ENCODE measurements around the gene PCSK1N. TPM values are rescaled to one million over a fixed set of nuclear protein-coding genes. Genes with fewer than 3 reads are reported as not detected.
"Not testable (repeated sequence)": the region's sequence is repeated elsewhere in the genome, so short reads cannot be mapped to it uniquely, and the experiment has no call there.

The PCSK1N gene
- 1 to 10 TPM; 1.9 to 2.8 TPM for total RNA-seq

DNA sequence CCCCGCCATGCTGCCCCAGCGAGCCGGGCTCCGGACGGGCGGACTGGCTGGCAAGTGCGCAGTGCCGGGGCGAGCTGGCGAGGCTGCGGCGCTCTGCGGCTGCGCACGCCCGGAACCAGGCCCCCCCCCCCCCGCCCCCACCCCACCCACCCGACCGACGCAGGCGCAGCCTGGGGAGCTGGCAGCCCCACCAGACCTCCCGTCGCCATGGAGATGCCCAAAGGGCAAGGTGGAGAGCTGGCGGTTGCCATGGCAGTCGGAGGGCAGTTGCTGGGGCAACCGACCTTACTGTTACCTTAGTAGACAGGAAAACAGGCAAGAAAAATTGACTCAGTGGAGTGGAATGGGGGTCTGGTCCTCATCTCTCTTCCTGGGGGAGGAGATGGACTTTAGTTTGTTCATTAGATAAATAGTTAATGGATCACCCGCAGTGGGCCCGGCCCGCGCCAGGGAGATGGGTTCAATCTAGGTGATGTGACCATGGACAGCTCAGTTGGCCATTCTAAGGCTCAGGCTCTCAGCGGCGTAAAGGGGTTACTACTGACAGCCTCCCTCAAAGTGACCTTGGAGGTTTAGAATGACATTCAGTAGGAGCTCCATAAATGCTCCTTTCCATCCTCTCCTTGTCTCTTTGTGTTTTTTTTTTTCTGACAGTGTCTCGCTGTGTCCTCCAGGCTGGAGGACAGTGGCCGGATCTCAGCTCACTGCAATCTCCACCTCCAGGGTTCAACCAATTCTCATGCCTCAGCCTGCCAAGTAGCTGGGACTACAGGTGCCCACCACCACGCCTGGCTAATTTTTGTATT lies at the start of gene PCSK1N:
Gene PCSK1N, minus strand, starts transcription at position 87 of the 806 bp plus-strand sequence. Its CDS starts 78 bp downstream, at position 9.
- peak in 1 of 2 donors; percentile 26 for DNase-seq
- no peak within 1 kb of the TSS for H3K27ac Mint-ChIP-seq
- peaks cover 38% of the 10 kb centered on the region for H3K27me3 Mint-ChIP-seq (ENCODE audit: low read depth)
- H3K4me1 Mint-ChIP-seq (ENCODE audit: low read depth), result peaks cover 10% of the 10 kb centered on the region
- H3K9me3 Mint-ChIP-seq, result no peaks in the 10 kb centered on the region
- ATAC-seq (replicated peaks in 1 of 2), result peak; percentile 56 to 65
- no peaks in the 10 kb centered on the region for H3K36me3 Mint-ChIP-seq (ENCODE audit: insufficient read depth in 2 of 2)
- peak within 1 kb of the TSS; percentile 82 to 83 for H3K4me3 Mint-ChIP-seq

- H3K36me3 Mint-ChIP-seq (ENCODE audit: insufficient read depth in 2 of 2), result no peaks in the 10 kb centered on the region
- ATAC-seq (replicated peaks in 1 of 2), result no peak
- H3K4me3 Mint-ChIP-seq, result no peak overlapping the region
- no peaks in the 10 kb centered on the region for H3K4me1 Mint-ChIP-seq (ENCODE audit: low read depth)
- H3K9me3 Mint-ChIP-seq, result no peaks in the 10 kb centered on the region
- DNase-seq, result no peak
- peaks cover 11% of the 10 kb centered on the region for H3K27me3 Mint-ChIP-seq (ENCODE audit: low read depth)
- H3K27ac Mint-ChIP-seq, result no peak overlapping the region
Measured at GRCh38 chrX:48883729-48884128, 48.3 kb upstream of the PCSK1N start.

- H3K9me3 Mint-ChIP-seq; ATAC-seq (replicated peaks in 1 of 2); H3K4me1 Mint-ChIP-seq (ENCODE audit: low read depth); H3K27ac Mint-ChIP-seq; DNase-seq; H3K4me3 Mint-ChIP-seq; H3K36me3 Mint-ChIP-seq (ENCODE audit: insufficient read depth in 2 of 2): not testable (repeated sequence)
- peaks cover 37% of the 10 kb centered on the region for H3K27me3 Mint-ChIP-seq (ENCODE audit: low read depth)
Measured at GRCh38 chrX:48876944-48877343, 41.5 kb upstream of the PCSK1N start.

DNA sequence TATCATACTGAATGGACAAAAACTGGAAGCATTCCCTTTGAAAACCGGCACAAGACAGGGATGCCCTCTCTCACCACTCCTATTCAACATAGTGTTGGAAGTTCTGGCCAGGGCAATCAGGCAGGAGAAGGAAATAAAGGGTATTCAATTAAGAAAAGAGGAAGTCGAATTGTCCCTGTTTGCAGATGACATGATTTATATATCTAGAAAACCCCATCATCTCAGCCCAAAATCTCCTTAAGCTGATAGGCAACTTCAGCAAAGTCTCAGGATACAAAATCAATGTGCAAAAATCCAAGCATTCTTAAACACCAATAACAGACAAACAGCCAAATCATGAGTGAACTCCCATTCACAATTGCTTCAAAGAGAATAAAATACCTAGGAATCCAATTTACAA lies 36.6 kb upstream of the PCSK1N start:
- peaks cover 60% of the 10 kb centered on the region for H3K27me3 Mint-ChIP-seq (ENCODE audit: low read depth)
- not testable (repeated sequence) for H3K4me3 Mint-ChIP-seq; ATAC-seq (replicated peaks in 1 of 2); H3K27ac Mint-ChIP-seq; H3K36me3 Mint-ChIP-seq (ENCODE audit: insufficient read depth in 2 of 2); H3K9me3 Mint-ChIP-seq; H3K4me1 Mint-ChIP-seq (ENCODE audit: low read depth); DNase-seq

- H3K36me3 Mint-ChIP-seq (ENCODE audit: insufficient read depth in 2 of 2), result no peaks in the 10 kb centered on the region
- H3K27ac Mint-ChIP-seq, result no peak overlapping the region
- no peaks in the 10 kb centered on the region for H3K4me1 Mint-ChIP-seq (ENCODE audit: low read depth)
- H3K9me3 Mint-ChIP-seq, result no peaks in the 10 kb centered on the region
- H3K4me3 Mint-ChIP-seq, result no peak overlapping the region
- ATAC-seq (replicated peaks in 1 of 2), result no peak
- no peak for DNase-seq
- peaks cover 24% of the 10 kb centered on the region for H3K27me3 Mint-ChIP-seq (ENCODE audit: low read depth)
Measured at GRCh38 chrX:48864210-48864609, 28.8 kb upstream of the PCSK1N start.

- DNase-seq (no peak), ATAC-seq (replicated peaks in 1 of 2) (no peak)
- peaks cover 48% of the 10 kb centered on the region for H3K27me3 Mint-ChIP-seq (ENCODE audit: low read depth)
- no peak overlapping the region for H3K27ac Mint-ChIP-seq
- H3K36me3 Mint-ChIP-seq (ENCODE audit: insufficient read depth in 2 of 2), result no peaks in the 10 kb centered on the region
- no peaks in the 10 kb centered on the region for H3K9me3 Mint-ChIP-seq
- H3K4me1 Mint-ChIP-seq (ENCODE audit: low read depth), result no peaks in the 10 kb centered on the region
- no peak overlapping the region for H3K4me3 Mint-ChIP-seq
Measured at GRCh38 chrX:48854898-48855297, 19.5 kb upstream of the PCSK1N start.

GRCh38 chrX:48854121-48854804 lies 18.9 kb upstream of the PCSK1N start:
- not testable (repeated sequence) for H3K9me3 Mint-ChIP-seq; H3K36me3 Mint-ChIP-seq (ENCODE audit: insufficient read depth in 2 of 2); ATAC-seq (replicated peaks in 1 of 2); DNase-seq; H3K4me3 Mint-ChIP-seq; H3K27ac Mint-ChIP-seq; H3K4me1 Mint-ChIP-seq (ENCODE audit: low read depth)
- H3K27me3 Mint-ChIP-seq (ENCODE audit: low read depth), result peaks cover 55% of the 10 kb centered on the region

DNA sequence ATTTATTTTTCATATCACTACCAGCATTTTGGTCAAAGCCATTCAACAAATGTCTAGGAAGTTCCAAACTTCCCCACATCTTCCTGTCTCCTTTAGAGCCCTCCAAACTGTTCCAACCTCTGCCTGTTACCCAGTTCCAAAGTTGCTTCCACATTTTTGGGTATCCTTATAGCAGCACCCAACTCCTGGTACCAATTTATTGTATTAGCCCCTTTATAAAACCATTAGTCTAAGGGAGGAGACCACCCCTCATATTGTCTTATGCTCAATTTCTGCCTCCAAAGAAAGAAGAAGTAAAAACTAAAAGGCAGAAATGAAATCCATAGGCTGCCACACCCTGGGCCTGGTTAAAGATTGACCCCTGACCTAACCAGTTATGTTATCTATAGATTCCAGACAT lies 18.1 kb upstream of the PCSK1N start:
- DNase-seq; H3K4me3 Mint-ChIP-seq; H3K9me3 Mint-ChIP-seq; H3K4me1 Mint-ChIP-seq (ENCODE audit: low read depth); H3K27ac Mint-ChIP-seq; ATAC-seq (replicated peaks in 1 of 2); H3K36me3 Mint-ChIP-seq (ENCODE audit: insufficient read depth in 2 of 2): not testable (repeated sequence)
- peaks cover 61% of the 10 kb centered on the region for H3K27me3 Mint-ChIP-seq (ENCODE audit: low read depth)

GRCh38 chrX:48852857-48853256 lies 17.4 kb upstream of the PCSK1N start:
- H3K4me1 Mint-ChIP-seq (ENCODE audit: low read depth), result peaks cover 6% of the 10 kb centered on the region
- H3K36me3 Mint-ChIP-seq (ENCODE audit: insufficient read depth in 2 of 2), result no peaks in the 10 kb centered on the region
- H3K4me3 Mint-ChIP-seq, result no peak overlapping the region

GRCh38 chrX:48848847-48849246 lies 13.4 kb upstream of the PCSK1N start:
- no peak for ATAC-seq (replicated peaks in 1 of 2)
- Mint-ChIP-seq H3K4me1 (ENCODE audit: low read depth) (peaks cover 6% of the 10 kb centered on the region), H3K9me3 (no peaks in the 10 kb centered on the region), H3K27ac (no peak overlapping the region), H3K27me3 (ENCODE audit: low read depth) (peaks cover 33% of the 10 kb centered on the region), H3K4me3 (no peak overlapping the region), H3K36me3 (ENCODE audit: insufficient read depth in 2 of 2) (no peaks in the 10 kb centered on the region)
- no peak for DNase-seq

More at GRCh38 chrX:48852857-48853256, 17.4 kb upstream of the PCSK1N start:
- peaks cover 61% of the 10 kb centered on the region for H3K27me3 Mint-ChIP-seq (ENCODE audit: low read depth)
- DNase-seq (no peak), ATAC-seq (replicated peaks in 1 of 2) (no peak)
- no peaks in the 10 kb centered on the region for H3K9me3 Mint-ChIP-seq
- H3K27ac Mint-ChIP-seq, result no peak overlapping the region

DNA sequence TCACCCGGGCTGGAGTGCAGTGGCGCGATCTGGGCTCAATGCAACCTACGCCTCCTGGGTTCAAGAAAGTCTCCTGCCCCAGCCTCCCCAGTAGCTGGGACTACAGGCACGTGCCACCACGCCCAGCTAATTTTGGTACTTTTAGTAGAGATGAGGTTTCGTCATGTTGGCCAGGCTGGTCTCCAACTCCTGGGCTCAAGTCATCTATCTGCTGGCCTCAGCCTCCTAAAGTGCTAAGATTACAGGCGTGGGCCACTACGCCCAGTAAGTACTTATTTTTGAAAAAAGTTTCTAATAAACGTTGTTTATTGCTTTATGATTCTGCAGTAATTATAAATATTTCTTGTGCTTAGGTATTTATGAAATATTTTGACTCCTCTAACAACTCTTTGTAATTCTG lies 4.3 kb upstream of the PCSK1N start:
- Mint-ChIP-seq H3K27me3 (ENCODE audit: low read depth) (peaks cover 28% of the 10 kb centered on the region), H3K9me3 (no peaks in the 10 kb centered on the region), H3K4me3 (no peak overlapping the region), H3K36me3 (ENCODE audit: insufficient read depth in 2 of 2) (no peaks in the 10 kb centered on the region), H3K27ac (no peak overlapping the region), H3K4me1 (ENCODE audit: low read depth) (peaks cover 2% of the 10 kb centered on the region)
- no peak for DNase-seq
- ATAC-seq (replicated peaks in 1 of 2), result no peak

DNA sequence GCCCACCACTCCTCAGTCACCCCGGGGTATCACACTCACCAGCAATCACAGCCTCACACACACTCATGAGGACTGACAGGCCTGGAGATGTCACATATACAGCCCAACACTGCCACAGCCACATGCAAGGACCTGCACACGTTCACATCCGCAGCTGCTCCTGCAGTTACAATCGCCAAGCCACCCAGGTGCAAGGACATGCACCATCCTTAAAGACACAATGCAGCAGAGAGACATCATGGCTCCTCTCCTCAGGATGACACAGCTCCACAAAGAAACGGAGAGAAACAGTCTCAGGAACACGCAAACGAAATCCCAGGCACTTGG lies 1.1 kb downstream of the PCSK1N start:
- H3K27me3 Mint-ChIP-seq (ENCODE audit: low read depth), result peaks cover 45% of the 10 kb centered on the region
- DNase-seq (no peak), ATAC-seq (replicated peaks in 1 of 2) (peak; percentile 28 to 33)
- no peak overlapping the region for H3K27ac Mint-ChIP-seq
- no peaks in the 10 kb centered on the region for H3K9me3 Mint-ChIP-seq
- peak overlapping the region; percentile 82 to 83 for H3K4me3 Mint-ChIP-seq
- H3K4me1 Mint-ChIP-seq (ENCODE audit: low read depth), result peaks cover 10% of the 10 kb centered on the region
- no peaks in the 10 kb centered on the region for H3K36me3 Mint-ChIP-seq (ENCODE audit: insufficient read depth in 2 of 2)

- ATAC-seq (replicated peaks in 1 of 2), result no peak
- DNase-seq, result no peak
- no peaks in the 10 kb centered on the region for H3K9me3 Mint-ChIP-seq
- H3K27ac Mint-ChIP-seq, result no peak overlapping the region
- H3K36me3 Mint-ChIP-seq (ENCODE audit: insufficient read depth in 2 of 2), result no peaks in the 10 kb centered on the region
- H3K4me1 Mint-ChIP-seq (ENCODE audit: low read depth), result peaks cover 10% of the 10 kb centered on the region
- H3K27me3 Mint-ChIP-seq (ENCODE audit: low read depth), result peaks cover 52% of the 10 kb centered on the region
- H3K4me3 Mint-ChIP-seq, result peak overlapping the region; percentile 82 to 83
Measured at GRCh38 chrX:48833542-48834138, 1.8 kb downstream of the PCSK1N start.

Measured in activated T-cell treated with anti-CD3 and anti-CD28 coated beads, Interleukin-2, amount 50 U/mL, for 72 hours (primary cell).